ENCODE results near the gene STAM2.
"Not testable (repeated sequence)": the region's sequence is repeated elsewhere in the genome, so short reads cannot be mapped to it uniquely, and the experiment has no call there.

STAM2 gene

GRCh38 chr2:152093464-152093863 lies 82.1 kb downstream of the STAM2 start:
- H3K23ac ChIP-seq (ENCODE audit: low read depth, low read length, poor library complexity): no peak overlapping the region
- H3K27me3 ChIP-seq (ENCODE audit: control insufficient read depth in 3 of 3, insufficient read depth in 3 of 3, low read depth in 1 of 3, low read length in 3 of 3): peaks cover 8 to 15% (median 8%) of the 10 kb centered on the region in 3 experiments
- no CpG with 5 or more reads among the region's 2 CpGs for WGBS, 2 donors (ENCODE audit: extremely low coverage in 2 of 2, insufficient read length in 2 of 2, insufficient replicate concordance in 1 of 2)
- H2BK12ac ChIP-seq (ENCODE audit: low read length): no peak overlapping the region
- H2BK15ac ChIP-seq (ENCODE audit: low read length): no peak overlapping the region
- H3K4ac ChIP-seq (ENCODE audit: low read length): no peak overlapping the region
- H3K4me1 ChIP-seq (ENCODE audit: control insufficient read depth in 2 of 2, insufficient read depth in 1 of 2, low read depth in 1 of 2, low read length in 2 of 2): peaks cover 0 to 3% of the 10 kb centered on the region in 2 donors
- H2AFZ ChIP-seq (ENCODE audit: low read length): no peak overlapping the region
- H2BK5ac ChIP-seq (ENCODE audit: low read length): no peak overlapping the region
- no peak overlapping the region for H2BK120ac ChIP-seq (ENCODE audit: low read depth, low read length)
- no peaks in the 10 kb centered on the region for H3K36me3 ChIP-seq (replicated peaks in 1 of 2; ENCODE audit: control insufficient read depth in 2 of 2, insufficient read depth in 2 of 2, low read length in 2 of 2)
- H3K18ac ChIP-seq (ENCODE audit: low read length): no peak overlapping the region
- no peaks in the 10 kb centered on the region for H3K79me1 ChIP-seq (ENCODE audit: low read depth, low read length)
- no peak overlapping the region for H3K27ac ChIP-seq (replicated peaks; ENCODE audit: low read length)
- no peak overlapping the region for H3K4me2 ChIP-seq (ENCODE audit: insufficient read depth, low read length, poor library complexity, severe bottlenecking)
- no peak overlapping the region for H3K14ac ChIP-seq (ENCODE audit: low read length)
- no peak for DNase-seq (ENCODE audit: low spot score)
- no peak overlapping the region for H4K91ac ChIP-seq (ENCODE audit: low read depth, low read length, poor library complexity)
- no peaks in the 10 kb centered on the region for H3K9me3 ChIP-seq (replicated peaks in 1 of 2; ENCODE audit: control insufficient read depth in 2 of 2, insufficient read depth in 1 of 2, low read depth in 1 of 2, low read length in 2 of 2)
- no peak overlapping the region for H4K8ac ChIP-seq (ENCODE audit: low read depth, low read length)
- H2AK5ac ChIP-seq (ENCODE audit: low read depth, low read length): no peak overlapping the region
- H3K9ac ChIP-seq (ENCODE audit: low read depth, low read length, poor library complexity): no peak overlapping the region
- H3K4me3 ChIP-seq (ENCODE audit: low read length in 2 of 2): no peak overlapping the region

- H3K9me3 ChIP-seq (replicated peaks in 1 of 2; ENCODE audit: control insufficient read depth in 2 of 2, insufficient read depth in 1 of 2, low read depth in 1 of 2, low read length in 2 of 2): no peaks in the 10 kb centered on the region
- H2BK12ac ChIP-seq (ENCODE audit: low read length): no peak overlapping the region
- no peak overlapping the region for H2AFZ ChIP-seq (ENCODE audit: low read length)
- no peak overlapping the region for H3K14ac ChIP-seq (ENCODE audit: low read length)
- no peak overlapping the region for H2BK5ac ChIP-seq (ENCODE audit: low read length)
- no peak overlapping the region for H2BK120ac ChIP-seq (ENCODE audit: low read depth, low read length)
- H3K4me1 ChIP-seq (ENCODE audit: control insufficient read depth in 2 of 2, insufficient read depth in 1 of 2, low read depth in 1 of 2, low read length in 2 of 2): no peaks in the 10 kb centered on the region
- H3K18ac ChIP-seq (ENCODE audit: low read length): no peak overlapping the region
- H3K23ac ChIP-seq (ENCODE audit: low read depth, low read length, poor library complexity): no peak overlapping the region
- no peak overlapping the region for H2BK15ac ChIP-seq (ENCODE audit: low read length)
- no peak overlapping the region for H4K8ac ChIP-seq (ENCODE audit: low read depth, low read length)
- no peak overlapping the region for H2AK5ac ChIP-seq (ENCODE audit: low read depth, low read length)
- no peak overlapping the region for H3K4me3 ChIP-seq (ENCODE audit: low read length in 2 of 2)
- no peak overlapping the region for H3K27ac ChIP-seq (replicated peaks; ENCODE audit: low read length)
- no CpG with 5 or more reads among the region's 2 CpGs for WGBS, 2 donors (ENCODE audit: extremely low coverage in 2 of 2, insufficient read length in 2 of 2, insufficient replicate concordance in 1 of 2)
- peaks cover 0 to 4% (median 2%) of the 10 kb centered on the region in 3 experiments for H3K27me3 ChIP-seq (ENCODE audit: control insufficient read depth in 3 of 3, insufficient read depth in 3 of 3, low read depth in 1 of 3, low read length in 3 of 3)
- no peak overlapping the region for H3K9ac ChIP-seq (ENCODE audit: low read depth, low read length, poor library complexity)
- H3K4ac ChIP-seq (ENCODE audit: low read length): no peak overlapping the region
- H3K36me3 ChIP-seq (replicated peaks in 1 of 2; ENCODE audit: control insufficient read depth in 2 of 2, insufficient read depth in 2 of 2, low read length in 2 of 2): no peaks in the 10 kb centered on the region
- DNase-seq (ENCODE audit: low spot score): no peak
- H4K91ac ChIP-seq (ENCODE audit: low read depth, low read length, poor library complexity): no peak overlapping the region
- H3K79me1 ChIP-seq (ENCODE audit: low read depth, low read length): no peaks in the 10 kb centered on the region
- no peak overlapping the region for H3K4me2 ChIP-seq (ENCODE audit: insufficient read depth, low read length, poor library complexity, severe bottlenecking)
These were observed 83.5 kb downstream of the STAM2 start for GRCh38 chr2:152092095-152092494.

GRCh38 chr2:152090726-152091125 lies 84.8 kb downstream of the STAM2 start:
- H3K18ac ChIP-seq (ENCODE audit: low read length); H3K9ac ChIP-seq (ENCODE audit: low read depth, low read length, poor library complexity); H4K91ac ChIP-seq (ENCODE audit: low read depth, low read length, poor library complexity); H3K27me3 ChIP-seq (ENCODE audit: control insufficient read depth in 3 of 3, insufficient read depth in 3 of 3, low read depth in 1 of 3, low read length in 3 of 3); H3K36me3 ChIP-seq (replicated peaks in 1 of 2; ENCODE audit: control insufficient read depth in 2 of 2, insufficient read depth in 2 of 2, low read length in 2 of 2); H3K23ac ChIP-seq (ENCODE audit: low read depth, low read length, poor library complexity); H2BK5ac ChIP-seq (ENCODE audit: low read length); H2BK15ac ChIP-seq (ENCODE audit: low read length); H3K4me3 ChIP-seq (ENCODE audit: low read length in 2 of 2); H3K27ac ChIP-seq (replicated peaks; ENCODE audit: low read length); H2BK12ac ChIP-seq (ENCODE audit: low read length); H3K14ac ChIP-seq (ENCODE audit: low read length); DNase-seq (ENCODE audit: low spot score); H3K79me1 ChIP-seq (ENCODE audit: low read depth, low read length); H2AK5ac ChIP-seq (ENCODE audit: low read depth, low read length); H3K9me3 ChIP-seq (replicated peaks in 1 of 2; ENCODE audit: control insufficient read depth in 2 of 2, insufficient read depth in 1 of 2, low read depth in 1 of 2, low read length in 2 of 2); H3K4me1 ChIP-seq (ENCODE audit: control insufficient read depth in 2 of 2, insufficient read depth in 1 of 2, low read depth in 1 of 2, low read length in 2 of 2); H2BK120ac ChIP-seq (ENCODE audit: low read depth, low read length); H2AFZ ChIP-seq (ENCODE audit: low read length); H3K4ac ChIP-seq (ENCODE audit: low read length); H3K4me2 ChIP-seq (ENCODE audit: insufficient read depth, low read length, poor library complexity, severe bottlenecking); H4K8ac ChIP-seq (ENCODE audit: low read depth, low read length): not testable (repeated sequence)
- WGBS, 2 donors (ENCODE audit: extremely low coverage in 2 of 2, insufficient read length in 2 of 2, insufficient replicate concordance in 1 of 2): no CpG with 5 or more reads among the region's 4 CpGs

- no CpG with 5 or more reads among the region's 2 CpGs for WGBS, 2 donors (ENCODE audit: extremely low coverage in 2 of 2, insufficient read length in 2 of 2, insufficient replicate concordance in 1 of 2)
- Histone ChIP-seq H3K4me1 (ENCODE audit: control insufficient read depth in 2 of 2, insufficient read depth in 1 of 2, low read depth in 1 of 2, low read length in 2 of 2) (no peaks in the 10 kb centered on the region), H4K8ac (ENCODE audit: low read depth, low read length) (no peak overlapping the region), H3K36me3 (replicated peaks in 1 of 2; ENCODE audit: control insufficient read depth in 2 of 2, insufficient read depth in 2 of 2, low read length in 2 of 2) (no peaks in the 10 kb centered on the region), H2BK120ac (ENCODE audit: low read depth, low read length) (no peak overlapping the region), H4K91ac (ENCODE audit: low read depth, low read length, poor library complexity) (no peak overlapping the region), H3K23ac (ENCODE audit: low read depth, low read length, poor library complexity) (no peak overlapping the region), H3K27me3 (ENCODE audit: control insufficient read depth in 3 of 3, insufficient read depth in 3 of 3, low read depth in 1 of 3, low read length in 3 of 3) (no peaks in the 10 kb centered on the region), H3K4me3 (ENCODE audit: low read length in 2 of 2) (no peak overlapping the region), H2AFZ (ENCODE audit: low read length) (no peak overlapping the region), H3K18ac (ENCODE audit: low read length) (no peak overlapping the region), H3K4me2 (ENCODE audit: insufficient read depth, low read length, poor library complexity, severe bottlenecking) (no peak overlapping the region), H3K79me1 (ENCODE audit: low read depth, low read length) (no peaks in the 10 kb centered on the region), H3K14ac (ENCODE audit: low read length) (no peak overlapping the region), H2AK5ac (ENCODE audit: low read depth, low read length) (no peak overlapping the region), H3K4ac (ENCODE audit: low read length) (no peak overlapping the region), H2BK15ac (ENCODE audit: low read length) (no peak overlapping the region), H2BK5ac (ENCODE audit: low read length) (no peak overlapping the region), H3K27ac (replicated peaks; ENCODE audit: low read length) (no peak overlapping the region), H2BK12ac (ENCODE audit: low read length) (no peak overlapping the region), H3K9me3 (replicated peaks in 1 of 2; ENCODE audit: control insufficient read depth in 2 of 2, insufficient read depth in 1 of 2, low read depth in 1 of 2, low read length in 2 of 2) (no peaks in the 10 kb centered on the region), H3K9ac (ENCODE audit: low read depth, low read length, poor library complexity) (no peak overlapping the region)
- no peak for DNase-seq (ENCODE audit: low spot score)
These were observed 86.3 kb downstream of the STAM2 start for GRCh38 chr2:152089238-152089637.
